Vagina (tissue), 2 donors: ENCODE measurements around the gene ZSCAN10. TPM values are rescaled to one million over a fixed set of nuclear protein-coding genes. Genes with fewer than 3 reads are reported as not detected.
"Not testable (repeated sequence)": the region's sequence is repeated elsewhere in the genome, so short reads cannot be mapped to it uniquely, and the experiment has no call there.

Experiments
- DNase-seq, 2 donors: peaks; one replicate each; pipeline ENCODE4 v3.0.0-alpha.2; 2017; ENCODE audit errors: extremely low spot score in 2 of 2
- H3K27ac ChIP-seq: fragments of 200-600 bp; sonication (generic); one replicate; pipeline ENCODE4 v1.5.1; 2019
- H3K27me3 ChIP-seq: fragments of 200-600 bp; sonication (generic); one replicate; pipeline ENCODE4 v1.5.1; 2019
- H3K36me3 ChIP-seq, 2 donors: fragments of 200-600 bp; sonication (generic); one replicate each; pipeline ENCODE4 v1.5.1; 2017 to 2019
- H3K4me1 ChIP-seq: fragments of 200-600 bp; sonication (generic); one replicate; pipeline ENCODE4 v1.5.1; 2019
- H3K4me3 ChIP-seq, 2 donors: fragments of 200-600 bp; sonication (generic); 1 replicate in 1 of 2; 2 replicates in 1 of 2; pipeline ENCODE4 v1.5.1; 2016 to 2019
- H3K9me3 ChIP-seq: fragments of 200-600 bp; sonication (generic); one replicate; pipeline ENCODE4 v1.5.1; 2019
- CTCF ChIP-seq, 3 experiments: fragments of 450-650 bp in 2 of 3; fragments of 200-600 bp in 1 of 3; sonication (generic) in 1 of 3; IDR thresholded peaks; one replicate each; pipeline ENCODE4 v1.5.1; 2017 to 2019; ENCODE audit warnings: antibody characterized with exemption in 3 of 3, mild to moderate bottlenecking in 2 of 3, moderate library complexity in 2 of 3
- POLR2A ChIP-seq, 2 donors: fragments of 450-650 bp; IDR thresholded peaks; one replicate each; pipeline ENCODE4 v1.6.1; 2017; ENCODE audit warnings: antibody characterized with exemption in 2 of 2, mild to moderate bottlenecking in 2 of 2, moderate library complexity in 2 of 2
- POLR2AphosphoS5 ChIP-seq, 2 donors: sonication (generic); formaldehyde crosslinking; IDR thresholded peaks; one replicate each; pipeline ENCODE4 v1.9.0; 2017; ENCODE audit warnings: antibody characterized with exemption in 2 of 2, mild to moderate bottlenecking in 2 of 2, low read depth in 1 of 2; ENCODE audit not compliant: insufficient read depth in 1 of 2
- intact Hi-C: fragments of 100-400 bp; cut with DNase I; formaldehyde crosslinking; loops from one replicate; pipeline ENCODE4 v1.15.1; 2023
- total RNA-seq: library from RNA; depleted of rRNA; stranded (reverse); fragments of >200 nt; gene quantifications from one replicate; pipeline ENCODE4 v1.2.3, GENCODE V29; 2016

Gene ZSCAN10
- total RNA-seq, 1 donor from 2014 or later = not detected

GRCh38 chr16:3058139-3059030 is 40.7 kb downstream of the ZSCAN10 start:
- intact Hi-C loops = loop anchor here (5.0 kb wide), 2 partner anchors 54 to 104 kb away; partner anchors contain the start of gene ZNF205
- Histone ChIP-seq H3K4me1 (peaks cover 19% of the 10 kb centered on the region), H3K4me3 (peak overlapping the region; percentile 78 to 80), H3K9me3 (no peaks in the 10 kb centered on the region), H3K36me3 (no peaks in the 10 kb centered on the region), H3K27ac (peak overlapping the region; percentile 76), H3K27me3 (no peaks in the 10 kb centered on the region)
- DNase-seq = no peak
- TF ChIP-seq POLR2AphosphoS5 (IDR thresholded peaks at IDR 0.05; ENCODE audit: insufficient read depth in 1 of 2, low read depth in 1 of 2) (no peak), POLR2A (IDR thresholded peaks at IDR 0.05) (no peak), CTCF (IDR thresholded peaks at IDR 0.05) (no peak)

- TF ChIP-seq POLR2A (IDR thresholded peaks at IDR 0.05) (no peak), POLR2AphosphoS5 (IDR thresholded peaks at IDR 0.05; ENCODE audit: insufficient read depth in 1 of 2, low read depth in 1 of 2) (no peak), CTCF (IDR thresholded peaks at IDR 0.05) (no peak)
- Histone ChIP-seq H3K36me3 (no peaks in the 10 kb centered on the region), H3K9me3 (no peaks in the 10 kb centered on the region), H3K27me3 (no peaks in the 10 kb centered on the region), H3K4me3 (peak overlapping the region; percentile 78 to 80), H3K27ac (no peak overlapping the region), H3K4me1 (peaks cover 19% of the 10 kb centered on the region)
- intact Hi-C loops = loop anchor here (5.0 kb wide), 2 partner anchors 55 to 105 kb away; partner anchors contain the start of gene ZNF205
- no peak for DNase-seq
Observed at GRCh38 chr16:3057181-3058138, 41.6 kb downstream of the ZSCAN10 start.

GRCh38 chr16:3056336-3057180 is 42.5 kb downstream of the ZSCAN10 start:
- no peaks in the 10 kb centered on the region for H3K27me3 ChIP-seq
- no peak overlapping the region for H3K27ac ChIP-seq
- TF ChIP-seq POLR2AphosphoS5 (IDR thresholded peaks at IDR 0.05; ENCODE audit: insufficient read depth in 1 of 2, low read depth in 1 of 2) = no peak
- no peak for TF ChIP-seq POLR2A (IDR thresholded peaks at IDR 0.05)
- no peak for TF ChIP-seq CTCF (IDR thresholded peaks at IDR 0.05)
- H3K36me3 ChIP-seq = no peaks in the 10 kb centered on the region
- intact Hi-C loops = loop anchor here (5.0 kb wide), 2 partner anchors 56 to 106 kb away; partner anchors contain the start of gene ZNF205
- H3K9me3 ChIP-seq = no peaks in the 10 kb centered on the region
- DNase-seq = no peak
- H3K4me3 ChIP-seq = no peak overlapping the region
- peaks cover 19% of the 10 kb centered on the region for H3K4me1 ChIP-seq

- H3K9me3 ChIP-seq, H3K36me3 ChIP-seq, H3K27ac ChIP-seq, H3K4me3 ChIP-seq, H3K27me3 ChIP-seq, DNase-seq: not testable (repeated sequence)
- intact Hi-C loops = loop anchor here (5.0 kb wide), 2 partner anchors 57 to 107 kb away; partner anchors contain the start of gene ZNF205
- peaks cover 19% of the 10 kb centered on the region for H3K4me1 ChIP-seq
Observed at GRCh38 chr16:3055734-3056115, 43.4 kb downstream of the ZSCAN10 start.
